Neural cell (in vitro differentiated cells): ENCODE measurements around the gene PTOV1. TPM values are rescaled to one million over a fixed set of nuclear protein-coding genes. Genes with fewer than 3 reads are reported as not detected.

Source experiments
- H2AFZ ChIP-seq: fragments of 200-600, 300-800 bp; sonication (generic), shearing (Covaris generic); 2 replicates; pipeline ENCODE4 v1.6.0; 2014; ENCODE audit warnings: low read depth, mild to moderate bottlenecking, antibody characterized with exemption, low read length, moderate library complexity
- H3F3A ChIP-seq: fragments of 200-600 bp; shearing (Covaris generic); 2 replicates; pipeline ENCODE4 v1.6.1; 2016; ENCODE audit warnings: mild to moderate bottlenecking, moderate library complexity, mixed read lengths, antibody characterized with exemption, low read length; ENCODE audit not compliant: insufficient read depth, poor library complexity, severe bottlenecking
- H3K27ac ChIP-seq: fragments of 200-600, 300-800 bp; sonication (generic), shearing (Covaris generic); 2 replicates; pipeline ENCODE4 v1.5.1; 2014; ENCODE audit warnings: mild to moderate bottlenecking, low read length, moderate library complexity
- H3K27me3 ChIP-seq: fragments of 300-800, 200-600 bp; sonication (generic), shearing (Covaris generic); 2 replicates; pipeline ENCODE4 v1.6.0; 2014; ENCODE audit warnings: mild to moderate bottlenecking, low read depth, low read length, moderate library complexity; ENCODE audit not compliant: insufficient read depth
- H3K36me3 ChIP-seq: fragments of 300-800, 200-600 bp; sonication (generic), shearing (Covaris generic); 2 replicates; pipeline ENCODE4 v1.5.1; 2014; ENCODE audit warnings: mild to moderate bottlenecking, antibody characterized with exemption, low read length, moderate library complexity; ENCODE audit not compliant: insufficient read depth
- H3K4me2 ChIP-seq: fragments of 300-800, 200-600 bp; sonication (generic), shearing (Covaris generic); 2 replicates; pipeline ENCODE4 v1.6.0; 2014; ENCODE audit warnings: mild to moderate bottlenecking, low read length
- H3K4me3 ChIP-seq: fragments of 300-800, 200-600 bp; sonication (generic), shearing (Covaris generic); 2 replicates; pipeline ENCODE4 v1.5.1; 2014; ENCODE audit warnings: mild to moderate bottlenecking, low read length, moderate library complexity
- H3K79me2 ChIP-seq: fragments of 200-600 bp; shearing (Covaris generic); replicated peaks from 2 replicates; pipeline ENCODE4 v1.6.0; 2014; ENCODE audit warnings: mild to moderate bottlenecking, low read length, moderate library complexity; ENCODE audit not compliant: insufficient read depth
- H3K9ac ChIP-seq: fragments of 300-800, 200-600 bp; sonication (generic), shearing (Covaris generic); 2 replicates; pipeline ENCODE4 v1.6.1; 2016; ENCODE audit warnings: mild to moderate bottlenecking, low read length, mixed read lengths
- H3K9me2 ChIP-seq: fragments of 200-600 bp; shearing (Covaris generic); 2 replicates; pipeline ENCODE4 v1.6.1; 2016; ENCODE audit warnings: mild to moderate bottlenecking, low read length, mixed read lengths; ENCODE audit not compliant: insufficient read depth
- H3K9me3 ChIP-seq: fragments of 200-600, 300-800 bp; sonication (generic), shearing (Covaris generic); 2 replicates; pipeline ENCODE4 v1.6.1; 2016; ENCODE audit warnings: mild to moderate bottlenecking, mixed run types, low read length, moderate library complexity, mixed read lengths
- H4K20me1 ChIP-seq: fragments of 200-600 bp; shearing (Covaris generic); 2 replicates; pipeline ENCODE4 v1.6.1; 2016; ENCODE audit warnings: mild to moderate bottlenecking, mixed run types; ENCODE audit not compliant: insufficient read depth
- EP300 ChIP-seq: fragments of 450-650 bp; conservative IDR thresholded peaks from 2 replicates; pipeline ENCODE4 v1.6.1; 2014; ENCODE audit warnings: antibody characterized with exemption, mild to moderate bottlenecking, moderate library complexity; ENCODE audit not compliant: poor library complexity, severe bottlenecking
- EZH2 ChIP-seq: fragments of 200-600, 300-800 bp; shearing (Covaris generic), sonication (generic); IDR thresholded peaks from 2 replicates; pipeline ENCODE4 v1.6.1; 2014; ENCODE audit warnings: antibody characterized with exemption, low read length, borderline replicate concordance, mild to moderate bottlenecking; ENCODE audit not compliant: insufficient read depth, poor library complexity, severe bottlenecking
- MXI1 ChIP-seq: fragments of 450-650 bp; conservative IDR thresholded peaks from 2 replicates; pipeline ENCODE4 v1.6.1; 2014; ENCODE audit warnings: antibody characterized with exemption, mild to moderate bottlenecking; ENCODE audit not compliant: poor library complexity, severe bottlenecking
- POLR2AphosphoS5 ChIP-seq: IDR thresholded peaks from 2 replicates; pipeline ENCODE4 v1.6.1; 2012
- RAD21 ChIP-seq: fragments of 450-650 bp; conservative IDR thresholded peaks from 2 replicates; pipeline ENCODE4 v1.6.1; 2014; ENCODE audit warnings: antibody characterized with exemption, mild to moderate bottlenecking, moderate library complexity
- SMC3 ChIP-seq: fragments of 450-650 bp; conservative IDR thresholded peaks from 2 replicates; pipeline ENCODE4 v1.6.1; 2014; ENCODE audit warnings: antibody characterized with exemption, mild to moderate bottlenecking, moderate library complexity; ENCODE audit not compliant: poor library complexity
- TAF1 ChIP-seq: IDR thresholded peaks from 2 replicates; pipeline ENCODE4 v1.6.1; 2012; ENCODE audit warnings: low read depth
- polyA plus RNA-seq: library from polyadenylated mRNA; depleted of rRNA; stranded (reverse); fragments of >200 nt; gene quantifications from 2 replicates; pipeline ENCODE4 v1.2.3, GENCODE V29; 2014
- TF ChIP-seq, protein P1 (sequence below): fragments of 450-650 bp; IDR thresholded peaks from 2 replicates; pipeline ENCODE4 v1.5.1; 2014; ENCODE audit warnings: antibody characterized with exemption, mild to moderate bottlenecking, moderate library complexity; ENCODE audit not compliant: poor library complexity, severe bottlenecking
- TF ChIP-seq, protein P2 (sequence below): IDR thresholded peaks from 2 replicates; pipeline ENCODE4 v1.6.1; 2012; ENCODE audit warnings: borderline replicate concordance

The PTOV1 gene
- polyA plus RNA-seq, 1 donor from 2014 or later: 199 TPM

- no peaks in the 10 kb centered on the region for H3K9me2 ChIP-seq
- no peaks in the 10 kb centered on the region for H3K9me3 ChIP-seq
- H3K4me2 ChIP-seq: no peak overlapping the region
- H2AFZ ChIP-seq: no peak overlapping the region
- H3K9ac ChIP-seq: no peak overlapping the region
- H4K20me1 ChIP-seq: peaks cover 40% of the 10 kb centered on the region
- no peak overlapping the region for H3K27ac ChIP-seq
- peaks cover 29% of the 10 kb centered on the region for H3K79me2 ChIP-seq
- H3K27me3 ChIP-seq: no peaks in the 10 kb centered on the region
- no peaks in the 10 kb centered on the region for H3F3A ChIP-seq
- no peak for TF ChIP-seq POLR2AphosphoS5
- no peak for TF ChIP-seq TAF1
- TF ChIP-seq EP300: no peak
- no peak for TF ChIP-seq MXI1
- no peak for TF ChIP-seq SMC3
- TF ChIP-seq EZH2: no peak
- TF ChIP-seq, protein P1, sequence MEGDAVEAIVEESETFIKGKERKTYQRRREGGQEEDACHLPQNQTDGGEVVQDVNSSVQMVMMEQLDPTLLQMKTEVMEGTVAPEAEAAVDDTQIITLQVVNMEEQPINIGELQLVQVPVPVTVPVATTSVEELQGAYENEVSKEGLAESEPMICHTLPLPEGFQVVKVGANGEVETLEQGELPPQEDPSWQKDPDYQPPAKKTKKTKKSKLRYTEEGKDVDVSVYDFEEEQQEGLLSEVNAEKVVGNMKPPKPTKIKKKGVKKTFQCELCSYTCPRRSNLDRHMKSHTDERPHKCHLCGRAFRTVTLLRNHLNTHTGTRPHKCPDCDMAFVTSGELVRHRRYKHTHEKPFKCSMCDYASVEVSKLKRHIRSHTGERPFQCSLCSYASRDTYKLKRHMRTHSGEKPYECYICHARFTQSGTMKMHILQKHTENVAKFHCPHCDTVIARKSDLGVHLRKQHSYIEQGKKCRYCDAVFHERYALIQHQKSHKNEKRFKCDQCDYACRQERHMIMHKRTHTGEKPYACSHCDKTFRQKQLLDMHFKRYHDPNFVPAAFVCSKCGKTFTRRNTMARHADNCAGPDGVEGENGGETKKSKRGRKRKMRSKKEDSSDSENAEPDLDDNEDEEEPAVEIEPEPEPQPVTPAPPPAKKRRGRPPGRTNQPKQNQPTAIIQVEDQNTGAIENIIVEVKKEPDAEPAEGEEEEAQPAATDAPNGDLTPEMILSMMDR: no peak
- no peaks in the 10 kb centered on the region for H3K36me3 ChIP-seq
- H3K4me3 ChIP-seq: no peak overlapping the region
These were observed 6.3 kb downstream of the PTOV1 start for GRCh38 chr19:49857061-49857837.

DNA sequence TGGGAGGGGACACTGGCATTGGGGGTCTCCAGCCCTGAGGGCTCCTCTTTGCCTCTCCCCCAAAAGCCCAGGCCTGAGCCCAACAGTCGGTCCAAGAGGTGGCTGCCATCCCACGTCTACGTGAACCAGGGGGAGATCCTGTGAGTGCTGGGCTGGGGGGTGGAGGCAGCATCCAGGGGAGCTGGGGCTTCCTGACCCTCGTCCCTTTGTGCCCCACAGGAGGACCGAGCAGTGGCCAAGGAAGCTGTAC, 6.8 kb downstream of the PTOV1 start:
- TF ChIP-seq RAD21 (no peak), MXI1 (no peak), POLR2AphosphoS5 (no peak), EZH2 (no peak)
- no peak overlapping the region for H2AFZ ChIP-seq
- H3K36me3 ChIP-seq: no peaks in the 10 kb centered on the region
- H3K4me3 ChIP-seq: no peak overlapping the region
- H3K4me2 ChIP-seq: no peak overlapping the region
- peaks cover 24% of the 10 kb centered on the region for H3K79me2 ChIP-seq
- peaks cover 35% of the 10 kb centered on the region for H4K20me1 ChIP-seq
- no peak overlapping the region for H3K9ac ChIP-seq
- no peaks in the 10 kb centered on the region for H3F3A ChIP-seq
- H3K27ac ChIP-seq: no peak overlapping the region
- H3K27me3 ChIP-seq: no peaks in the 10 kb centered on the region
- H3K9me3 ChIP-seq: no peaks in the 10 kb centered on the region
- no peaks in the 10 kb centered on the region for H3K9me2 ChIP-seq

DNA sequence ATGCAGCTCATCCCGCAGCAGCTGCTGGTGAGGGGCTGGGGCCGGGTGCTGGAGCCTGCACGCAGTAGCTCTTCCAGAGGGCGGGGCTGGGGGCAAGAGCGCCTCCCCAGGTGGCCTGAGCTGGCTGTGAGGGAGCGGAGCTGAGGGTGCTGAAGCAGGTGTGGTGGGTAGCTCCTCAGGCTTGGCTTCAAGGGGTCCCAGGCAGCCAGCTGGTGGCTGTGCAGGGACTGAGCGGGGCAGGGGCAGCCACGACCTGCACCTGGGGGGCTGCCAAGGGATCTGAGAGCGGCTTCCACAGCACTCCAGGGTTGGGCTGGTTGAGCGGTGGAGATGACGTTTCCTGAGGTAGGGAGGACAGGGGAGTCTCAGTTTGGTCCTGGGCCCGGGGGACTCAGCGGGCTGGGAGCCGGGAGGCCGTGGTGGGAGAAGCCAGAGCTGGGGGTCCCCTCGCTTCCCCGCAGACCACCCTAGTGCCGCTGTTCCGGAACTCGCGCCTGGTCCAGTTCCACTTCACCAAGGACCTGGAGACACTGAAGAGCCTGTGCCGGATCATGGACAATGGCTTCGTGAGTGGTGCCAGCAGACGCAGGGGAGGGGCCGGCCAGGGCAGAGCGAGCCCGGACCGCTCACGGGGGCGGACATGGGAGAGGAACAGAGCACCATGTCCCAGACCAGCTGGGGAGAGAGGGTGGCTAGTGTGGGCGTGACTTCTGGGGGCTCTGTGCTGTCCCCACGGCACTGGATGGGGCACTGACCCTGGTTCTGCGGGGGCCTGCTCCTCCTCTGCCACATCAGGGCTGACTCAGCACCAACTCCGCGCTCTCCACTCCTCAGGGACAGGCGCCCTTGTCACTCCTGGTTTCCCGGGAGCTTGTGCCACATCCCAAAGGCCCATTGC, 7.4 kb downstream of the PTOV1 start:
- no peak overlapping the region for H3K9ac ChIP-seq
- no peak overlapping the region for H2AFZ ChIP-seq
- peaks cover 18% of the 10 kb centered on the region for H3K79me2 ChIP-seq
- no peaks in the 10 kb centered on the region for H3K27me3 ChIP-seq
- no peak overlapping the region for H3K27ac ChIP-seq
- H3K9me3 ChIP-seq: no peaks in the 10 kb centered on the region
- peaks cover 30% of the 10 kb centered on the region for H4K20me1 ChIP-seq
- no peaks in the 10 kb centered on the region for H3F3A ChIP-seq
- no peaks in the 10 kb centered on the region for H3K36me3 ChIP-seq
- H3K9me2 ChIP-seq: no peaks in the 10 kb centered on the region
- H3K4me3 ChIP-seq: no peak overlapping the region
- H3K4me2 ChIP-seq: no peak overlapping the region
- TF ChIP-seq, protein P1: no peak
- TF ChIP-seq TAF1: no peak
- no peak for TF ChIP-seq MXI1
- no peak for TF ChIP-seq RAD21
- no peak for TF ChIP-seq POLR2AphosphoS5
- TF ChIP-seq, protein P2, sequence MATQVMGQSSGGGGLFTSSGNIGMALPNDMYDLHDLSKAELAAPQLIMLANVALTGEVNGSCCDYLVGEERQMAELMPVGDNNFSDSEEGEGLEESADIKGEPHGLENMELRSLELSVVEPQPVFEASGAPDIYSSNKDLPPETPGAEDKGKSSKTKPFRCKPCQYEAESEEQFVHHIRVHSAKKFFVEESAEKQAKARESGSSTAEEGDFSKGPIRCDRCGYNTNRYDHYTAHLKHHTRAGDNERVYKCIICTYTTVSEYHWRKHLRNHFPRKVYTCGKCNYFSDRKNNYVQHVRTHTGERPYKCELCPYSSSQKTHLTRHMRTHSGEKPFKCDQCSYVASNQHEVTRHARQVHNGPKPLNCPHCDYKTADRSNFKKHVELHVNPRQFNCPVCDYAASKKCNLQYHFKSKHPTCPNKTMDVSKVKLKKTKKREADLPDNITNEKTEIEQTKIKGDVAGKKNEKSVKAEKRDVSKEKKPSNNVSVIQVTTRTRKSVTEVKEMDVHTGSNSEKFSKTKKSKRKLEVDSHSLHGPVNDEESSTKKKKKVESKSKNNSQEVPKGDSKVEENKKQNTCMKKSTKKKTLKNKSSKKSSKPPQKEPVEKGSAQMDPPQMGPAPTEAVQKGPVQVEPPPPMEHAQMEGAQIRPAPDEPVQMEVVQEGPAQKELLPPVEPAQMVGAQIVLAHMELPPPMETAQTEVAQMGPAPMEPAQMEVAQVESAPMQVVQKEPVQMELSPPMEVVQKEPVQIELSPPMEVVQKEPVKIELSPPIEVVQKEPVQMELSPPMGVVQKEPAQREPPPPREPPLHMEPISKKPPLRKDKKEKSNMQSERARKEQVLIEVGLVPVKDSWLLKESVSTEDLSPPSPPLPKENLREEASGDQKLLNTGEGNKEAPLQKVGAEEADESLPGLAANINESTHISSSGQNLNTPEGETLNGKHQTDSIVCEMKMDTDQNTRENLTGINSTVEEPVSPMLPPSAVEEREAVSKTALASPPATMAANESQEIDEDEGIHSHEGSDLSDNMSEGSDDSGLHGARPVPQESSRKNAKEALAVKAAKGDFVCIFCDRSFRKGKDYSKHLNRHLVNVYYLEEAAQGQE: no peak
- no peak for TF ChIP-seq SMC3
- no peak for TF ChIP-seq EP300
- TF ChIP-seq EZH2: no peak
